DOHH2 (cell line): ENCODE measurements around the gene CPHXL2.

Source experiments
- H3F3A ChIP-seq: fragments of 200-600 bp; sonication (generic), shearing (Covaris generic); 2 replicates; pipeline ENCODE4 v1.6.0; 2016; ENCODE audit warnings: antibody characterized with exemption, mild to moderate bottlenecking; ENCODE audit not compliant: control insufficient read depth, insufficient read depth
- H3K27ac ChIP-seq: fragments of 200-600 bp; sonication (generic); 2 replicates; pipeline ENCODE4 v1.5.1; 2014; ENCODE audit warnings: low read depth, mild to moderate bottlenecking, low read length, moderate library complexity
- H3K27me3 ChIP-seq: fragments of 200-600 bp; sonication (generic); 2 replicates; pipeline ENCODE4 v1.6.1; 2014; ENCODE audit warnings: mild to moderate bottlenecking, low read length, mixed read lengths; ENCODE audit not compliant: control insufficient read depth
- H3K36me3 ChIP-seq: fragments of 200-600 bp; sonication (generic); 2 replicates; pipeline ENCODE4 v1.6.1; 2014; ENCODE audit warnings: mild to moderate bottlenecking, low read length, moderate library complexity, mixed read lengths; ENCODE audit not compliant: control insufficient read depth
- H3K4me1 ChIP-seq: fragments of 200-600 bp; sonication (generic); 2 replicates; pipeline ENCODE4 v1.6.1; 2014; ENCODE audit warnings: mild to moderate bottlenecking, low read length, mixed read lengths; ENCODE audit not compliant: control insufficient read depth
- H3K4me2 ChIP-seq: fragments of 200-600 bp; sonication (generic); 2 replicates; pipeline ENCODE4 v1.6.0; 2014; ENCODE audit warnings: mild to moderate bottlenecking, low read length, moderate library complexity
- H3K4me3 ChIP-seq: fragments of 200-600 bp; sonication (generic); 2 replicates; pipeline ENCODE4 v1.5.1; 2014; ENCODE audit warnings: mild to moderate bottlenecking, low read length, mixed read lengths
- H3K79me2 ChIP-seq: fragments of 200-600 bp; sonication (generic); 2 replicates; pipeline ENCODE4 v1.6.1; 2014; ENCODE audit warnings: mild to moderate bottlenecking, low read length, mixed read lengths; ENCODE audit not compliant: control insufficient read depth
- H3K9me2 ChIP-seq: fragments of 200-600 bp; sonication (generic); replicated peaks from 2 replicates; pipeline ENCODE4 v1.6.1; 2014; ENCODE audit warnings: mild to moderate bottlenecking, low read length, mixed read lengths; ENCODE audit not compliant: control insufficient read depth
- H3K9me3 ChIP-seq: fragments of 200-600 bp; sonication (generic); 2 replicates; pipeline ENCODE4 v1.6.1; 2014; ENCODE audit warnings: antibody characterized with exemption, low read length, mixed read lengths; ENCODE audit not compliant: control insufficient read depth, insufficient read depth
- H4K20me1 ChIP-seq: fragments of 200-600 bp; sonication (generic); 2 replicates; pipeline ENCODE4 v1.6.0; 2014; ENCODE audit warnings: low read depth, mild to moderate bottlenecking, antibody characterized with exemption, low read length, moderate library complexity; ENCODE audit not compliant: control insufficient read depth, insufficient read depth
- CTCF ChIP-seq: fragments of 200-600 bp; sonication (generic); IDR thresholded peaks from one replicate; pipeline ENCODE4 v1.5.1; 2014; ENCODE audit warnings: antibody characterized with exemption, mild to moderate bottlenecking, low read depth, low read length; ENCODE audit not compliant: poor library complexity, severe bottlenecking
- EZH2phosphoT487 ChIP-seq: fragments of 200-600 bp; sonication (generic); IDR thresholded peaks from 2 replicates; pipeline ENCODE4 v1.6.1; 2017; ENCODE audit warnings: borderline replicate concordance, mild to moderate bottlenecking, antibody characterized with exemption, low read length, moderate library complexity, mixed read lengths

CPHXL2 gene

GRCh38 chr16:75648265-75649076, 28.3 kb downstream of the CPHXL2 start:
- Histone ChIP-seq H3K9me3 (no peaks in the 10 kb centered on the region), H3K79me2 (peaks cover 98% of the 10 kb centered on the region), H3K4me2 (peak overlapping the region; percentile 75), H3K4me3 (peak overlapping the region; percentile 88), H3K27ac (peak overlapping the region; percentile 82), H3K9me2 (no peaks in the 10 kb centered on the region), H4K20me1 (peaks cover 38% of the 10 kb centered on the region), H3K36me3 (peaks cover 68% of the 10 kb centered on the region), H3K27me3 (no peaks in the 10 kb centered on the region), H3F3A (peaks cover 8% of the 10 kb centered on the region; the same call in 1 of the 2 replicates), H3K4me1 (peaks cover 59% of the 10 kb centered on the region)
- no peak for TF ChIP-seq CTCF
- no peak for TF ChIP-seq EZH2phosphoT487

GRCh38 chr16:75647492-75648264, 29.1 kb downstream of the CPHXL2 start, which contains the start of the genes KARS1 and TERF2IP:
KARS1 (minus strand) TSS chr16:75647665; CDS start chr16:75647639, 26 bp downstream.
TERF2IP (plus strand) TSS chr16:75647773; CDS start chr16:75647883, 110 bp downstream.
- TF ChIP-seq CTCF: no peak
- no peak for TF ChIP-seq EZH2phosphoT487
- Histone ChIP-seq H3K27ac (peak within 1 kb of the TSS; percentile 82), H3K27me3 (no peaks in the 10 kb centered on the region), H3F3A (peaks cover 8% of the 10 kb centered on the region; the same call in 1 of the 2 replicates), H3K4me3 (peak within 1 kb of the TSS; percentile 88), H3K79me2 (peaks cover 98% of the 10 kb centered on the region), H3K4me2 (peak within 1 kb of the TSS; percentile 75), H3K9me2 (no peaks in the 10 kb centered on the region), H3K4me1 (peaks cover 51% of the 10 kb centered on the region), H4K20me1 (peaks cover 31% of the 10 kb centered on the region), H3K9me3 (no peaks in the 10 kb centered on the region), H3K36me3 (peaks cover 73% of the 10 kb centered on the region)

DNA sequence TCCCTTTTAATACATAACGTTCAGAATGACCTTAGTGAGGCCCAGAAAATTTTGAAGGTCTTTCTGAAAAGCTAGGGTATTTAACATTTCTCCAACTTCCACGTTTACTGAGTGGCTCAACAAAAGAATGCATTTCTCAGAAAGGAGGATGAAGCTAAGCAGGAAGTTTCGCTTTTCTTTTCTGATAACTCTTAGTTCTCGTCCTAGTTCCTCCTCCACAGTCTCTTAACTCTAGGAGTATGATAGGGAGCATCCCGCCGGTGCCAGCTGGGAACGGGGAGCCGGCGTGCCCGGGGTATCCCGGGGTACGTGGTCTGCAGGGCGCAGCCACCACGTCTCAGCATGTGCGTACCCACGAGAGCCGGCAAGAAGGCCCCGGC, 29.7 kb downstream of the CPHXL2 start:
- Histone ChIP-seq H3K9me2 (no peaks in the 10 kb centered on the region), H4K20me1 (peaks cover 27% of the 10 kb centered on the region), H3K4me1 (peaks cover 46% of the 10 kb centered on the region), H3F3A (peaks cover 8% of the 10 kb centered on the region; the same call in 1 of the 2 replicates), H3K36me3 (peaks cover 76% of the 10 kb centered on the region), H3K27ac (peak overlapping the region; percentile 82), H3K79me2 (peaks cover 98% of the 10 kb centered on the region), H3K9me3 (no peaks in the 10 kb centered on the region), H3K4me3 (peak overlapping the region; percentile 88), H3K27me3 (no peaks in the 10 kb centered on the region), H3K4me2 (peak overlapping the region; percentile 75)
- TF ChIP-seq CTCF (no peak), EZH2phosphoT487 (no peak)
